Right hindlimb (tissue), 1 donor: ENCODE results near the gene TRMT6.

Experiments
- DNase-seq: peaks from one replicate; pipeline ENCODE4 v3.0.0-alpha.2; 2018

The TRMT6 gene, protein sequence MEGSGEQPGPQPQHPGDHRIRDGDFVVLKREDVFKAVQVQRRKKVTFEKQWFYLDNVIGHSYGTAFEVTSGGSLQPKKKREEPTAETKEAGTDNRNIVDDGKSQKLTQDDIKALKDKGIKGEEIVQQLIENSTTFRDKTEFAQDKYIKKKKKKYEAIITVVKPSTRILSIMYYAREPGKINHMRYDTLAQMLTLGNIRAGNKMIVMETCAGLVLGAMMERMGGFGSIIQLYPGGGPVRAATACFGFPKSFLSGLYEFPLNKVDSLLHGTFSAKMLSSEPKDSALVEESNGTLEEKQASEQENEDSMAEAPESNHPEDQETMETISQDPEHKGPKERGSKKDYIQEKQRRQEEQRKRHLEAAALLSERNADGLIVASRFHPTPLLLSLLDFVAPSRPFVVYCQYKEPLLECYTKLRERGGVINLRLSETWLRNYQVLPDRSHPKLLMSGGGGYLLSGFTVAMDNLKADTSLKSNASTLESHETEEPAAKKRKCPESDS

DNA sequence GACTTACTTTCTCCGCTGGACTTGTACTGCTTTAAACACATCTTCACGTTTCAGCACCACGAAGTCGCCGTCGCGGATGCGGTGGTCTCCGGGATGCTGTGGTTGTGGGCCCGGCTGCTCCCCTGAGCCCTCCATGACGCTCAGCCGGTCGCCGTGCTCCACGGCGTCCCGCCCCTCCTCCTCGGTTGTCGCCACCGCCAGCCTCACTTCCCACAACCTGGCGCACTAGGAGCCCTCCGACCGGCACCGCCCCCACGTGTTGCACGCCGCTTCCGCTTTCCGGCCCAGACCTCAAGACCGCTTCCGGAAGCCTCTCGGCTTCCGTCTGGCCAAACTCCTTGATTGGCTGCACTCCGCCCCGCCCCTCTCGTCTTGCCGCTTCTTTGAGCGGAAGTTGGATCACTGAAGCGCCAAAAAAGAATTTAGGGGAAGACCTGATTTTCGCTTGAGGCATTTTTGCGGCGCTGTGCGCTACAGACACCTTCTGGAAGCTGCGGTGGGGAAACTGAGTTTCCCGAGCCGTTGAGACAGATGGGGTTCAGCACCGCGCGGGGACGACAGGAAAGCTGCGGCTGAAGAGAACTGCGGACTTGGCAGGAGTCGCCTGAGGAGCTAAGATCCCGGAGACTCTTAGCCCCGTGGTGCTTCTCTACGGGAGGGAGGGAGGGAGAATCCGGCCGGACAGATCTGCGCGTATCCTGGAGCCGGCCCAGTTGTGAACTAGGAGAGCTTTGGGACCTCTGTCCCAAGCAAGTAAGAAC, at the start of gene TRMT6, which contains the start of gene MCM8:
Gene TRMT6 (minus strand): TSS at position 263 of the 761 bp plus-strand sequence. CDS start 128 bp downstream, at position 135.
Gene MCM8 (plus strand): TSS at position 382 of the 761 bp plus-strand sequence. CDS start 1,364 bp downstream, outside the sequence.
- DNase-seq = peak; percentile 97

DNA sequence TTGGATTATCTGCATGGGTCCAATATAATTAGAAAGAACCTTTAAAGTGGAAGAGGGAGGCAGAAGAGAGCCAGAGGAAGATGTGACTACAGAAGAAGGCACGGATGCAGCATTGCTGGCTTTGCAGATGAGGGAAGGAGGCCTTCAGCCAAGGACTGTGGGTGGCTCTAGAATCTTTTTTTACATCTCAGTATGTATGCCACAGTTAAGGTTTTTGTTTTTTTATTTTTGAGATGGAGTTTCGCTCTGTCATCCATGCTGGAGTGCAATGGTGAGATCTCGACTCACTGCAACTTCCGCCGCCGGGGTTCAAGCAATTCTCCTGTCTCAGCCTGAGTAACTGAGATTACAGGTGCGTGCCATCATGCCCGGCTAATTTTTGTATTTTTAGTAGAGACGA, 49.5 kb upstream of the TRMT6 start:
- no peak for DNase-seq

DNA sequence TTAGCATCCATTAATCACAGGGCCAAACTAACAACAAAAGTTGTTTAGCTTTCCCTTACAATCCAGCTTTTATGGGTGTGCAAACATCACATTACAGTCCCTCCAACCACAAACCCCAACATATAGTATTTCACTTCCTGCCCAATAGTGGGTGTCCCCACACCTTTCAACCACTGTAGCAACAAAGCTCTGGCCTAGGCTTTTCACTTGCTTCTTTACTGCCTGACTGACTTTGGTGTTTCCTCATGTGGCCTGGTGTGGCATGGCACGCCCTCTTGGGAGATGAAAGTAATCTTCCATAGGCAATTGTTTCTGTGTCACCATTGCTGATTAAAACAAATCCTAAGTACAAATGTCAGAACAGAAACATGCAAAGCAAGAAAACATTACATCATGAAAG, 46.4 kb upstream of the TRMT6 start:
- no peak for DNase-seq

DNA sequence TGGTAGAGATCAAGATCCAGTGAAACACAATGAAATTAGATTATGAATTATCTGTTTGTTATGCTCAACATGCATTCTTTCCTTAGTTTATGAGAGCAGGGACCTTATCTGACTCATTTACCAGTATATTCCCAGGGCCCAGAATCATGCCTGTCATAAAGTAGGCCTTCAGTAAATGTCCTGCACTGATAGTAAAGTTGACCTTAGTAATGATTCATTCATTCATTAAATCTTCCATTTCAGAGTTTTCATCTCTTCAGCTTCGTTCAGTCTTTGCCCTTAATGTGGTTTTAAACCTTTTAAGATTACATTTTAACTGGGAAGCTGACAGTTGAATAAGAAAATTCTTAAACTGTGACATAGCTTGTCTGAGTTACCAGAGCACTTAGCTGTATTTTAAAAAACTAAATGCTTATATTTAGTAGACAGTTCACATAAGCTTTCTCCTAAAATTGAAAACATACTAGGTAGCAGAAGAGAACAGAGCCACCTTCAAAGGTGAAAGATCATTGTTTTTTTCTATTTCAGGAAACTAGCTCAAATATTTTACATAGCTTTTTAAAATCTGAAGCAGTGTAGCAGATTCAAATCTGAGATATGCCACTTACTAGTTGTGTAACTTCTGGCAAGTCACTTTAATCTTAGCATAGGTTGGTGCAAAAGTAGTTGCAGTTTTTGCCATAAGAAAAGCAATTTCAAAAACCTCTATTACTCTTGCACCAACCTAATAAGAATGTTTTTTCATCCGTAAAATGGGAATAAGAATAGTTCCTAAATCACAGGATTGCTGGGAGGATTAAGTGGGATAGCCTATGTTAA, 41.5 kb upstream of the TRMT6 start:
- DNase-seq = no peak

DNA sequence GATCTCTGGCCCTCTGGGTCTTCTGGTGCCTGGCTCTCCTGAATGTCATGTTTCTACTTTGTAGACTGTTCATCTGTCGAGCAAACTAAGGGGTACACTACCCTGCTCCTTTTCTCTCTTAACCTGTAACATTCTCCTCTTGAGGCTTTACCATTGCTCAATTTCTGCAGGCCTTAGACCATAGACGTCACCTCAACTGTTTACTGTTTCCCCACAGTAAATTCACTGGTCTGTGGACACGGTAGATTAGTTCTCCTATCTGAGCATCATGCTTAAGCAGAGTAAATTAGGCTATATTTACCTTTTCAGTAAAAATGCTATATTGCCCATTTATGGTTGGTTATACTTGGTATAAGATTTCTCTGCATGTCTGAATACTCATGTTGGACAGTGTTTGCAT, 40.6 kb upstream of the TRMT6 start:
- DNase-seq = no peak

DNA sequence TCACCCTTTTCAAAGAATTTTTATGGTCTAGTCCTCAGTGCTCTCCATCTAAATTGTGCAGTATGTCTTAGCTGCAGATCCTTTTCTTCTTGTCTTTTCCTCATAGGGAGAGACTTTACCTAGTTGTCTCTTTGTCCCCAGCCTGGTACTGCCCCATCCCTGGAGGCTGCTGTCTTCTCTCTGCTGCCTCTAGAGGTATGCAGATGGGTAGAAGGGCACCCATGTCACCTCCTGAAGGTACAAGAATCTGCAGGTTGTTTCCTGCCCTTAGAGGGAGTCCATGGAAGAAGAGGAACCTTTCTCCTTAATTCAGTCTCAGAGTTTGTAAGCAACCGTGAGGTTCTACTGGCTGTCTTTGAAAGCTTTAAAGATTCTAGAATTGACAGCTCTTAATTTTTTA, 39.2 kb upstream of the TRMT6 start:
- DNase-seq = no peak

DNA sequence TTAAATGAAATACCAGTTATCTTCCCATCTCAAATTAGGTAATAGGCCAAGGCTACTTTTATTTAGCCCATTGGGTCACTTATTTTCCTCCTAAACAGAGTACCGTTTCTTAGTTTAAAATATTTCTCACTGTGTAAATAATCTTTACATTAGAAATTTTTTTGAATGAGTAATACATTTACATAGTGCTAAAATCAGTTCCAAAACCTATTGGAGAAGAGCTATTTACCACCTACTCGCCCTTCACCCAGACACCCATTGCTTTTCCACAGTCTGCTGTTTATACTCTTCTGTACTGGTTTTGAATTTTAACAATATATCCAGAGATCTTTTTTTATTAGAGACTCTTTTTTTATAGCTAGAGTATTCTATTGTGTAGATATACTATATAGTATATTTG, 37.0 kb upstream of the TRMT6 start:
- no peak for DNase-seq

DNA sequence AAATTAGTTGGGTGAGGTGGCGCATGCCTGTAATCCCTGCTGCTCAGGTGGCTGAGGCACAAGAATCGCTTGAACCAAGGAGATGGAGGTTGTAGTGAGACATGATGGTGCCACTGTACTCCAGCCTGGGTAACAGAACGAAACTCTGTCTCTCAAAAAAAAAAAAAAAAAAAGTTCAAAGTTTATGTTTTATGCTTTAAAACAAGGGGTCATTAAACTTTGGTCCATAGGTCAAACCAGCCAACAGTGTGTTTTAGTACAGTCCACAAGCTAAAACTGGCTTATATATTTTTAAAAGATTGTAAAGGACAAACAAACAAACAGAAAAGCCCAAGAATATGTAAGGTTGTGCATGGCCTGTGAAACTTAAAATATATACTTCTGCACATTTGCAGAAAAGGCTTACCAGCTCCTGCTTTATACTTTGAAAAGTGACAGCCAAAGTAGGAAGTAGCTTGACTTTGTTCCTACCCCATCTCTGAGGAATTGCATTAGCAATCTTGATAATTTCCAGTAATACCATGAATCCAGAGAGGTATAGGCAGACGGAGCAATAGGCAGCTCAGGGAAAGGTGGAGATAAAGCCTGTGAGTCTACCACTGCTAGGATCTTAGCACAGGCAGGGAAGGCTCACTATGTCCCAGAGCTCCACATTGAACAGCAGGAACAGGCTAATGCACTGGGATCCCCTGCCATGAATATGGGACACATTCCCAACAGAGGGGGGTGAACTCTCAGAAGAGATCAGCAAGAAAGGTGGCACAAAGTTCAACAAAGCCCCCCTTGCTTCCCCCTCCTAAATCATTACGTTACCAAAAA, 30.6 kb upstream of the TRMT6 start:
- no peak for DNase-seq

DNA sequence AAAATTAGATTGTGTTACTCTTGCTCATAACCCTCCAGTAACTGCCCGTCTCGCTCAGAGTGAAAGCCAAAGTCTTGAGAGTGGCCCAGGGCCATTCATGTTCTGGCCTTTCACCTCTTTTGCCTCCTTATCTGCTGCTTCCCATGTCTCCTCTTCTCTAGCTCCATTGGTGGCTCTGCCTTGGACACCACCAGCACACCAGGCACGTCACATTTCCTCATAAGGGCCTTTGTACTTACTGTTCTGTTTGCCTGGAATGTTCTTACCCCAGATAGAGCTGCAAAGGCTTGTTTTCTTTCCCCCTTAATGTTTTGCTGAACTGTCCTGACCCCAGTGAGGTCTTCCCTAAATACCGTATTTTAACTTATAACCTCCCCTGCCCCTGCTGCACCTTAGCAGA, 29.5 kb upstream of the TRMT6 start:
- no peak for DNase-seq

DNA sequence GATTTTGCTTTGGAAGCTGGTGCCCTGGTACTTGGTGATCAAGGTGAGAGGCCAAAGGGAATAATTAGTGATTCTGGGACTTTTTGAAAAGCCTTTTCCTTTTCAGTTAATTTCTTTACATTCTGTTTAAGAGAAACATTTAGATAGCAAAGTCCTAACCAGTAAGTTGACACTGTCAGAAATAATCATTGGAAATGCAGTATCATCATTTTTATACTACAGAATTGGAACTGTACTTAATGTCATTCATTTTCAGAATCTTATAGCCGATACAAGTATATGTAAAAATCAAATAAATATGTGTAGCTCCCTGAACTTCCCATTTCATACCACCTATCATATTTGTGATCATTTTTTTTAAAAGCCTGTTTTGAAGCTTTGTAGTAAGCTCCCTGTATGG, 27.6 kb upstream of the TRMT6 start:
- no peak for DNase-seq

DNA sequence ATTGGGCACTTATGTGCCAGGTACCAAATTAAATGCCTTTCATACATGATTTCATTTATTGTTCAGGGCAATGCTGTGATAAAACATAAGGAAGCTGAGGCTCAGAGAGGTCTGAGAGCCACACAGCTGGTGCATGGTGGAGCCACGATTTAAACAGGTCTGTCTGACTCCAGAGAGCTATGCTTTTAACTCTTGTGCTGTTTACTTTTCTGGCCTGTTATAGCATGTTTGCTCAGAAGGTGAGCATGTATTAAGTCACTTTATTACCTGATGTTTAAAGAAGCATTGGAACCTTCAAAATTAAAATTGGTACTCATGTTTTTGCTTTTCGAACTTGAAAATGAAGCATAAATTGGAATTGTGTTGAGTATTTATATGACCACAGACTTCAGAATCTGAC, 26.9 kb upstream of the TRMT6 start:
- DNase-seq = no peak

DNA sequence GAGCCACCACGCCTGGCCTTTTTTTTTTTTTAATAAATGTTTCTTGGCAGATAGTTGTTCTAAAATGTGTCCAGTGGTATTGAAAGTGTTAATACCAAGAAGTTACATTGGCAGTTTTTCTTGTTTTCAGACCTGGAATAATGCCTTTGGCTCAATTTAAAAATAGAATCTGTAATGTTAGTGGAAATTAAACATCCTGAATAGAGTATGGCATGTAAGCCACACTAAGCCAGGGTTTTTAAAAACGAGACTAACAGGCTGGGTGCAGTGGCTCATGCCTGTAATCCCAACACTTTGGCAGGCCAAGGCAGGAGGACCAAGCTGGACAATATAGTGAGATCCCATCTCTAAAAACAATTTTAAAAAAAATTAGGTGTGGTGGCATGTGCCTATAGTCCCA, 25.4 kb upstream of the TRMT6 start:
- no peak for DNase-seq

DNA sequence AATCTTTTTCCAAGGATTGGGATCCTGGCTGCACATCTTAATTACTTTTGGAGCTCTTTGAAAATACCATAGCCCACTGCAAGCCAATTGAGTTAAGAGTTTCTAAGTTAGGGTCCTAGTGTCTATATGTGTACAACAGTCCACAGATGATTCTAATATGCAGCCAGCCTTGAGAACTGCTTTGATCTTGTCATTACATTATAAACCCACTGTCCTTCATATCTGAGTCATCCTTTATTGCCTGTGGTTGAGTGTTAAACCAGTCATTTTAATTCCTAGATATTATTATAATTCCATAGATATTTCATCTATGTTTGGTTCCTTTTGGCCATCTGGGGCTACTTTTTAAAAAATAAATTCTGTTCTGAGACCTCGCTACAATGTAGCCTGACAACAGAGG, 24.2 kb upstream of the TRMT6 start:
- DNase-seq = no peak

DNA sequence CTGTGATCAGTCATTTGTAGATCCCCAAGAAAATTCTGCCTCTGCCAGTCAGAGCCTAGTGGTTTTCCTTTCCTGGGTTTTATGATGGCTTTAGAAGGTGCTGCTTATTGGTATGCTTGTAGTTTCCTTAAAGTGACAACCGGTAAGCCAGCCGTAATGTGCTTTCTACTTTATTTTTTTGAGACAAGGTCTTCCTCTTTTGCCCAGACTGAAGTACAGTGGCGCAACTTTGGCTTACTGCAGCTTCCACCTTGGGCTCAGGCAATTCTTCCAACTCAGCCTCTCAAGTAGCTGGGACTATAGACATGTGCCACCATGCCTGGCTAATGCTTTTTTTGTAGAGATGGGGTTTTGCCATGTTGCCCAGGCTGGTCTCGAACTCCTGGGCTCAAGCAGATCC, 23.6 kb upstream of the TRMT6 start:
- DNase-seq = no peak

DNA sequence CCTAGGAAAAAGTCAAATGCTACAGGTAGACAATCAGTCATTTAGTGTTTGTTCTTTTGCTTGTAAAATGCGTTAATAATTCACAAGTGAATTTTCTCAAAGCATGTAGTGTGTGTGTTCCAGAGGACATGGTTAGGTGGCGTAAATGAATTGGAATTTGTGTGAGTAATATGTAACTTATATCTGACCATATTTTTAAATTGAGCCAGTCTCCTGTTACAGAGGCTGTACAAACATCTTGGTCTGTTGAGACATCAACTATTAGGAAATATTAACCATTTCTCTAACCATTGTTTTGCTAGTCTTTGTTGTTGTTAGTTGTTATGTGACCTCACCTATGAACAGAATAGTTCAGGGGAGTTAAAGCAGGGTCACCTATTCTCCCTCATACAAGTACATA, 22.8 kb upstream of the TRMT6 start:
- no peak for DNase-seq

DNA sequence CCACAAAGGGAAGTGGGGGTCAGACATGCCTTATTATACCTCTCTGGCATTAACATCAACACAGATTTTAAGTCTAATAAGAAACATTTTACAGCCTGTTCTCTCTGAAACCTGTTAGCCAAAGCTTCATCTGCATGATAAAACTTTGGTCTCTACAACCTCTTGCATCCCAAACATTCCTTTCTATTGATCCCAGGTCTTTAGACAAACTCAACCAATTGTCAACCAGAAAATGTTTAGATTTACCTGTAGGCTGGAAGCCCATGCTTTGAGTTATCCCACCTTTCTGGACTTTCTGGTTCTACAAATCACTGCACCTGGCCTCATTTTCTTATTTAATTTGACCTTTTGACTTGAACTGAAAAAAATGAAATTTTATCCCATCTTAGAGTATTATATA, 20.9 kb upstream of the TRMT6 start:
- no peak for DNase-seq

DNA sequence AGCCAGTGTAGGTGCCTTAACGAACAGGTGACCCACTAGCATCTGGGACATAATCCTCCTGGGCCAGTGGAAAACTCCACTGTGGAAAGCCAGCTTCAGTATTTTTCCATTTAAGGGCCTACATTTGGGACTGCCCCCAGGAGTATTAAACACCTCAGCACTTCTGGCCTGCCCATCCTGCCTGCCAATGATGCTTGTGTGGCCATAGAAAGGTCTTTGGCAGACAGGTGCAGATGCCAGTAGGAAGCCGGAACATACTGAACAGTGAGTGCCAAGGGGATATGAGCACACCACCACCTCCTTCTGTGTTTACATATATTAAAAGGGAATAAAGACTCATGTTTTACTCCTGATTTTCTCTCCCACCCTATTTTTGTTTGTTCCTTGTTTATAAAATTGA, 20.0 kb upstream of the TRMT6 start:
- DNase-seq = no peak

DNA sequence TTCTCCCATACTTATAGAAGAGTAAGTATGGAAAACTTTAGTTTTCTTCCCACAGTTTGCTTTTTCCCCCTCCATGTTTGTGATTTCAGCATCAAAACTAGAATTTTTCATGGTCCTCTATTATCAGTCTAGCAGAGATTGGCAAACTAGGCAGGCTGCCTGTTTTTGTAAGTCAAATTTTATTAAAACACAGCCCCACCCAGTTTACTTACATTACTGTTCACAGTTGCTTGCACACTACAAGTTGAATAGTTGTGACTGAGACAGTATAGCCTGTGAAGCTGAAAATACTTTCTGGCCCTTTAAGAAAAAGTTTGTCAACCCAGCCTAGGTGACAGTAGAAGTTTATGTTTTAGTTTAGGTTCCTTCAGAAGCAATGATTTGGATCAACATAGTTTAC, 19.6 kb upstream of the TRMT6 start:
- no peak for DNase-seq

DNA sequence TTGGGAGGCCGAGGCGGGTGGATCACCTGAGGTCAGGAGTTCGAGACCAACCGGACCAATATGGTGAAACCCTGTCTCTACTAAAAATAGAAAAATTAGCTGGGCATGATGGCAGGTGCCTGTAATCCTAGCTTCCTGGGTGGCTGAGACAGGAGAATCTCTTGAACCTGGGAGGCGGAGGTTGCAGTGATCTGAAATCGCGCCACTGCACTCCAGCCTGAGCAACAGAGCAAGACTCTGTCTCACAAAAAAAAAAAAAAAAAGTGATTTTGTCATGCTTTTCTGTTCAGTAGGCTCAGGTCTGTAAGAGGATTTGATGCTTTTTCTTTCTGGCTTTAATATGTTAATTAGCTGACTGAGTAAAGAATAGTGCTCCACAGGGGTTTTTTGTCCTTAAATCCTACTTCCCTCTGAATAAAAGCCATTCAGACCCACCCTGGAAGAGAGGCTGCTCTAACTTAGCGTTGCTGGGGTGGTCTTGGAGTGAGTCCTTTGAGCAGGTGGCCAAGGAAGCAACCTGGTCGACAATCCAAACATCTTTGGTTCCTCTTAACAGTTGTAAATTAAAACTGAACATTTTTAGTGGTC, 19.1 kb upstream of the TRMT6 start:
- no peak for DNase-seq

DNA sequence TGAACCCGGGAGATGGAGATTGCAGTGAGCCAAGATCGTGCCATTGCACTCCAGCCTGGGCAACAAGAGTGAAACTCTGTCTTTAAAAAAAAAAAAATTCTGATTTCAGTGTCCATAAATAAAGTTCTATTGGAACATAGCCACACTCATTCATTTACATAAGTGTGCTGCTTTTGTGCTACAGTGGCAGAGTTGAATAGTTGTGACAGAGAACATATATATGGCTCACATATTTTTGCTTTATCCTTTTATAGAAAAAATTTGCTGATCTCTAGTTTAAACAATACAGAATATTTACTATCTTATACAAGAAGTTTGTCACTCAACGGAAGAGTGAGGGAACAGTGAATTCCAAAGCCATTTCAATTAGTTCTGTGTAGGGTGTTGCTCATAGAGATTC, 18.1 kb upstream of the TRMT6 start:
- no peak for DNase-seq

DNA sequence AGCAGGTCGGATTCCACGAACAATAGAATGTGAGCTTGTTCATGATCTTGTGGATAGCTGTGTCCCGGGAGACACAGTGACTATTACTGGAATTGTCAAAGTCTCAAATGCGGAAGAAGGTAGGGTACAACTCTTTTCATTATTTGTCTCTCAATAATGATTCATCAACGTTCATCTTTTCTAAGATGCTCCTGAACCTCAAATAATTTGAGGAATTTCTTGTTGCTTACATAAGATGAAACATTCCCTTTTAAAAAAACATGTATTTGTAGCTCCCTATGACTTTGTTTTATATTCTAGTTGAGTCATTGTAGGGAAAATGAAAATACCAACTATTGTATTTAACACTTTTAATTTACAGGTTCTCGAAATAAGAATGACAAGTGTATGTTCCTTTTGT, 17.1 kb upstream of the TRMT6 start:
- no peak for DNase-seq

DNA sequence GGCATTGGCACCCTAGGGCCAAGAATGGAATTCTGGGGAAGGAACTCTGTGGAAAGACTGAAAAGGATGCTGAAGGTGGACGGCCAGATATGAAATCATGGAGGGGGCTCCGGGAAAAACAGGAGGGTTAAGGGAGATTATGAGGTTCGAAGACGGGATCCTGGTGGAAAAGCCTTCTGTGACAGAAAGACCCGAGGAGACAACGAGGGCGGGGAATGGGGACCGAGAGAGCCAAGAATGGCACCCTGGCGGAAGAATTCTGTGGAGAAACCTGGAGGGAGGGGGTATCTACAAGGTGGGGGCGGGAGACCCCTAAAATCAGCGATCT, 426 bp downstream of the TRMT6 start:
- DNase-seq = no peak
